PFSK-1 (cell line): Measurements from ENCODE around the gene SLC6A19.

Experiments
- FOXP2 ChIP-seq: optimal IDR thresholded peaks from 2 replicates; pipeline ENCODE3; 2011; ENCODE audit warnings: borderline replicate concordance, control low read depth, inconsistent platforms; ENCODE audit not compliant: insufficient read depth; ENCODE audit errors: extremely low read length, extremely low read depth
- POLR2AphosphoS5 ChIP-seq: IDR thresholded peaks from 2 replicates; pipeline ENCODE4 v1.6.1; 2012; ENCODE audit warnings: low read depth, mild to moderate bottlenecking, control low read depth, low read length, moderate library complexity
- REST ChIP-seq, 2 experiments: IDR thresholded peaks; 2 replicates each; pipeline versions ENCODE4 v1.6.1 to v1.8.0; 2011 to 2012; ENCODE audit warnings: low read depth in 2 of 2, low read length in 2 of 2, control low read depth in 1 of 2, inconsistent platforms in 1 of 2, mild to moderate bottlenecking in 1 of 2, moderate library complexity in 1 of 2; ENCODE audit not compliant: insufficient read depth in 1 of 2
- SIN3A ChIP-seq: IDR thresholded peaks from 2 replicates; pipeline ENCODE4 v1.6.1; 2012; ENCODE audit warnings: mild to moderate bottlenecking, low read length, moderate library complexity, borderline replicate concordance; ENCODE audit not compliant: insufficient read depth
- TAF1 ChIP-seq: IDR thresholded peaks from 2 replicates; pipeline ENCODE4 v1.6.1; 2012; ENCODE audit warnings: low read length, control low read depth, borderline replicate concordance; ENCODE audit not compliant: insufficient read depth

Gene SLC6A19

GRCh38 chr5:1230551-1230950, 29.2 kb downstream of the SLC6A19 start:
- TF ChIP-seq POLR2AphosphoS5 (no peak), SIN3A (no peak), FOXP2 (no peak), REST (IDR thresholded peaks at IDR 0.05; ENCODE audit: insufficient read depth in 1 of 2, low read depth in 2 of 2, low read length in 2 of 2) (no peak), TAF1 (no peak)

GRCh38 chr5:1231354-1231905, 30.0 kb downstream of the SLC6A19 start:
- no peak for TF ChIP-seq SIN3A
- TF ChIP-seq TAF1 = no peak
- no peak for TF ChIP-seq POLR2AphosphoS5
- no peak for TF ChIP-seq REST (IDR thresholded peaks at IDR 0.05; ENCODE audit: insufficient read depth in 1 of 2, low read depth in 2 of 2, low read length in 2 of 2)
- TF ChIP-seq FOXP2 = no peak

- TF ChIP-seq TAF1 (no peak), POLR2AphosphoS5 (no peak)
Measured at GRCh38 chr5:1232780-1233179, 31.4 kb downstream of the SLC6A19 start.

- no peak for TF ChIP-seq TAF1
- TF ChIP-seq POLR2AphosphoS5 = no peak
- TF ChIP-seq SIN3A = no peak
- TF ChIP-seq FOXP2 = no peak
- no peak for TF ChIP-seq REST (IDR thresholded peaks at IDR 0.05; ENCODE audit: insufficient read depth in 1 of 2, low read depth in 2 of 2, low read length in 2 of 2)
Measured at GRCh38 chr5:1235379-1235778, 34.0 kb downstream of the SLC6A19 start.

- TF ChIP-seq SIN3A (no peak), FOXP2 (no peak), POLR2AphosphoS5 (no peak), REST (IDR thresholded peaks at IDR 0.05; ENCODE audit: insufficient read depth in 1 of 2, low read depth in 2 of 2, low read length in 2 of 2) (no peak), TAF1 (no peak)
Measured at GRCh38 chr5:1235838-1236237, 34.4 kb downstream of the SLC6A19 start.
